DMS114 treated with DMSO at 0.1 percent for 48 hours (cell line): ENCODE data around the gene MYO5A.
"Not testable (repeated sequence)": the region's sequence is repeated elsewhere in the genome, so short reads cannot be mapped to it uniquely, and the experiment has no call there.

ENCODE experiments used
- DNase-seq: peaks from one replicate; lab custom pipeline; 2025; ENCODE audit not compliant: unreplicated experiment; lab: John Stamatoyannopoulos, UW

Gene MYO5A

DNA sequence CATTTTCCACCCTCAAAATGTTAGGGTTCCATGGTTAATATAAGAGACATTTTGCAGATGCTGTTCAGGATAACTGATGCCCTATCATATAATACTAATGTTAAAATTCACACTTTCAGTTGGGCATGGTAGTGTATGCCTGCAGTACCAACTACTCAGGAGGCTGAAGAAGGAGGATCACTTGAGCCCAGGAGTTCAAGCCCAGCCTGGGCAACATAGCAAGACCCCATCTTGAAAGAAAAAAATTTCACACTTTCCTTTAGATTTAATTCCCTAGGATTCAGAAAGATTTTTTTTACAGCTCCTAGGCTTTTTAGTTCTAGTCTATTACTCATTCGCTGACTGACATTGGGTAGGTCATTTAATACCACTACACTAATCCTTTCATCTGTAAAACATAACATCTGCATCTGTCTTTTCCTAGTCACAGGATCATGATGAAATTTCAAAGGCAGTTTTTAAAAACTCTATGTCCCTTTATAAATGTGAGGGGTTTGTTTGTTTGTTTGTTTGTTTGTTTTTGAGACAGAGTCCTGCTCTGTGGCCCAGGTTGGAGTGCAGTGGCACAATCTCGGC is 103.7 kb downstream of the MYO5A start:
- no peak for DNase-seq

- DNase-seq: no peak
These were observed 104.8 kb downstream of the MYO5A start for GRCh38 chr15:52423852-52424251.

DNA sequence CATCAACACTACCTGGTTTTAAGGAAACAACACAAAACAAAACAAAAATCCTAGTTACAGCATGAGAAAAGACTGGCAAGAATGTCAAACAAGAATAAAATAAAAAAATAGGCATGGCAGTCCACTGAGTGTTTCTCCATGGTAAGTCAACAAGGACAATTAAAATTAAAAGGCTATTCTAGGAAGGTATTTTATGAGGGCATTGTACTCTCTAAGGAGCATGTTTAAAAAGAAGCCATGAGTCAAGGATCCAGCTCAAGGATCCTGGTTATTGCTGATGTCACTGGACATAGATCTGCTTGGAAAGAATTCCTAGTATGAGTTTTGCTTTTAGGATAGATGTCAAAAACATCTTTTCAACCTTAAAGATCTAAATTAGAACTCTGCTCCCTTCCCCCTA is 106.7 kb downstream of the MYO5A start:
- no peak for DNase-seq

DNA sequence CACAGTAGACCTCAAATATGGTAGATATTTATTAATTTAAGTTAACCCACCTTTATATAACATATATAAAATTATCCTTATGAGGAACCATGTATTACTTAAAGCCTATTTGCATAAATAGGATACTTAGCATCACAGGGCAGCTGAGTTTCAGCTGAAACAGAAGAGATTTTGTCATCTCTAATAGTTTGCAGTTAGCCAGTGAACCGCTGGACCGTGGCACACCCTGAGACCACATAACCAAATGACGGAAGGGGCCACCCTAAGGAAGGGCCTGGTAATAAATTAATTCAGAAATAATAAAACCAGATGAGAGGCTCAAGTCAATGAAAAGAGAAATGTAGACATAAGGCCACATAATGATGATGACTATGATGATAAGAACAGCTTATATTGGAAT is 107.7 kb downstream of the MYO5A start:
- DNase-seq: no peak

GRCh38 chr15:52419494-52419893 is 109.2 kb downstream of the MYO5A start:
- no peak for DNase-seq

GRCh38 chr15:52417957-52418356 is 110.7 kb downstream of the MYO5A start:
- DNase-seq: no peak

GRCh38 chr15:52417521-52417920 is 111.2 kb downstream of the MYO5A start:
- DNase-seq: no peak

- DNase-seq: not testable (repeated sequence)
These were observed 112.1 kb downstream of the MYO5A start for GRCh38 chr15:52416566-52416965.

- DNase-seq: no peak
These were observed 113.1 kb downstream of the MYO5A start for GRCh38 chr15:52415628-52416027.

GRCh38 chr15:52414936-52415335 is 113.7 kb downstream of the MYO5A start:
- no peak for DNase-seq

- no peak for DNase-seq
These were observed 119.9 kb downstream of the MYO5A start for GRCh38 chr15:52408823-52409222.

DNA sequence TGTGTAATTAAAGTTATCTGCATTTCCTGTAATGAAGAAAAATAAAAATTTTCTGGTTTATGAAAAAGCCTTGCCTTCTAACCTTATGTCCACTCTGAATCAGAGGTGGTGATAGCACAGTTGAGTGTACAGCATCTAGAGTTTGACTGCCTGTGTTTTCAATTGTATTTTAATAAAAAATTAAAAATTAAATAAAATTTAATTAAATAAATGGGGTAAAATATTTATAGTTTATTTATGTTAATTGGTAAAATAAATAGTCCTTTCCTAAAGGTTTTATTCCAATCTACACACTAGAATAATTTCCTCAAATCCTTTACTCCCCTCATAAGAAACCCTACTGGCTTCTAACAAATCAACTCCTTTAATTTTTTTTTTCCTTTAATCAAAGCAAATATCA is 121.3 kb downstream of the MYO5A start:
- no peak for DNase-seq

GRCh38 chr15:52406601-52407000 is 122.1 kb downstream of the MYO5A start:
- DNase-seq: no peak

DNA sequence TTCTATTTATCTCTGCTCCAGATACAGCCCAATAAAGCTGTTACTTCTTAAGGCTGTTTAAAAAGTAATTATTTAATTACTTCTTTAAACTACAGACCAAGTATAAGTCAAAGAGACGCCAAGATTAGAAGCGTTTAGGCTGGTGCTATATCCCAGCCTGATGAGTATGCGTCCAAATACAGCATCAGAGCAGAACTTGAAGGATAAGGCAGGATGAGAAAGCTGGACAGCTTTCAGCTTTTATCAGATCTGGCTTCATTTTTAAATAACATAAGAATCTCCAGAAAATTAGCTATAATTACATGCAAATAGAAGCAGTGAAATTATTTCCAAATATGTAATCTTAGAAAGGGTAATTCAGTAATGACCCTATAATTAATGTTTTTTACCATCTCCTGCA is 122.8 kb downstream of the MYO5A start:
- DNase-seq: no peak

GRCh38 chr15:52397118-52397517 is 131.6 kb downstream of the MYO5A start:
- no peak for DNase-seq

GRCh38 chr15:52394118-52394517 is 134.6 kb downstream of the MYO5A start:
- no peak for DNase-seq

GRCh38 chr15:52392008-52392687 is 136.5 kb downstream of the MYO5A start:
- no peak for DNase-seq

- DNase-seq: no peak
These were observed 137.6 kb downstream of the MYO5A start for GRCh38 chr15:52391069-52391468.

GRCh38 chr15:52385670-52386069 is 143.0 kb downstream of the MYO5A start:
- no peak for DNase-seq

DNA sequence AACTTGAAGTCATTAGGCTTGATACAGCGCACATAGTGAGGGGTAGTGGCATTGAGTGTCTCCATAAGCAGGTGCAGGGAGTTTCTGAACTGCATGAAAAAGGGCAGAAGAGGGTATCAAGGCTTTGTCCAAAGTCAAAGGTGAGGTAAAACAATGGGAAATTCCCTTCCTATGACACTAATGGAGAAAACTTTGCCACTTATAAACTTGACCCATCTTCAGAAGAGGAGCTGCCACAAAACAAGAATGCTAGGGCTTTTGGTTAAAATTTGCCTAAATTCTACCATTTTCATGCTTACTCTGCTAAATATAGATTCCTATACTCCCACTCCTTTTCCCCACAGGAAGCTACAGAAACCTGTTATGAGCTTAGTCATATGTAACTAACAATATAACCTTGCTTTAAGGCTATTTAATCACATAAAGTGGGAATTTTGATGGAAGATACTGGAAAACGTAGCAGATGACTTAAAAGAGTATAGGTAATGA is 145.5 kb downstream of the MYO5A start:
- no peak for DNase-seq

GRCh38 chr15:52382647-52383046 is 146.0 kb downstream of the MYO5A start:
- no peak for DNase-seq

DNA sequence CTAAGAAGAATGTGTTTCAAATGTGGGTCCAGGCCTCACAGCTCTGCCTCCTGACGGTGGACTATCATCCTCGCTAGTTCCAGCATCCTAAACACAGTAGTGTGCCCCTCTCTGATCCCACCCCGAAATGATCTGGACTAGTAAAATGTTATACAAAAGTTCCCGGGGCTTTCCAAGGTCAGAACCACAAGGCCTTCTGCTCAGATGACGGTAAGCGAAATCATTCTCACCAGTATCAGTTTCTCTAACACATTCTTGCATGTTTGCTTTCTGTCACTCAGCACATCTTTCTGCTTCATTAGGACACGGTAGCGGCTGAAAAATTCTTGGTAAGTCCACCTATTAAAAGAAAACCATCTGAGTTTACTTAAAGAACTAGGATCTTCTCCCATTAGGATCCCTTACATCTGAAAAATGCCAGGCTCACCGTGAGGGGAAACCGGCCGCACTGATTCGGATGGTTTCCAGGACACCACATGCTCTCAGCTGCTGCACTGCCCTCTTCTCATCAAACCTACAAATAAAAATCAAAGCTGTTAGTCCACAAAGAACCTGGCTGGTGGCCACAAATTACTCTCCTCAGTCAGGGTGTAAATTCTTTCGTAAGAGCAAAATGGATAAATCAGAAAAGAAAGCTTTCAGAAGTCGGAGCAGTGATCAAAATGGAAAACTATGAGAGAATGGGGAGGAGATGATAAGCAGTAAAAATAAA is 149.1 kb downstream of the MYO5A start:
- DNase-seq: no peak
